ENCODE data around the gene RTTN. TPM values are rescaled to one million over a fixed set of nuclear protein-coding genes. Genes with fewer than 3 reads are reported as not detected.

RTTN gene
- total and polyA plus RNA-seq, 2 experiments from 2014 or later: 7.2 to 31.0 TPM

DNA sequence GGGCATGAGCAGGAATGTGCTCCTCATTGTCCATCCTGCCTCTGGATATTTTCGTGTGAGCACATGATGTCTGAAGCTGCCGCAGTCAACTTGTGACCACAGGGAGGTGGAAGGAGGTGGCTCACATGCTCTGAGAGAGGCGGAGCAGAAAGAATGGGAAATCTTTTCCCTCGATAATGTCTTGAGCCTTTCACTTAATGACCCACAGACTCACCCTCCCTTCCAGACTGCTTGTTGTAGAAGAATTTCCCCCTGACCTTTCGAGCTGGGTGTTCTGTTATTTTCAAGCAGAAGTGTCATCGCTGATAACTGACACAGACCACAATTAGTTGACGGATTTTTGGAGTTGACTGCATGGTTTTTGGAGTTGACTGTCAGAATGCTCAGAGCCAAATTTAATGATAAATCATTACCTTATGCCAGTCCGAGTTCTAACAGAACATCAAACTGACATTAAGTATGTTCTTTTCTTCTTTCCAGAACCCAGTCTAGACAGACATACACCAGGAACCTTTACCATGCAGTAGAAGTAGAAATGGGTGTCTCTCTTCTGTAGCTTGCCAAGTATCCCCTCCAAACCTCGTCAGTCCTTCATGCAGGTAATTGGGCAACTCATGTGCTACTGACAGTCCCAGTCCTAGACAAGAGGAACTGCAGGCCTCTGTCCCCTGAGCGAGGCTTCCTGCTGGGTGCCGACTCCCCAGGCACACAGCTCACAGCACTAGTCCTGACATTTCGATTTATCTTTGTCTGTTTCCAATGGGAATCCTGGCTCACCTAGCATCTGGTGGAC, 29.4 kb upstream of the RTTN start:
- no peak overlapping the region for H3K27ac Mint-ChIP-seq

More for the DNA sequence above, 29.4 kb upstream of the RTTN start:
- no peaks in the 10 kb centered on the region for H3K27me3 ChIP-seq (ENCODE audit: insufficient read depth)
- H3K36me3 ChIP-seq (ENCODE audit: insufficient read depth): no peaks in the 10 kb centered on the region
- H3K9me3 Mint-ChIP-seq: no peaks in the 10 kb centered on the region; the same call in 2 of the 3 replicates
- DNase-seq (ENCODE audit: low spot score) (no peak), ATAC-seq (no peak)
- H2AFZ ChIP-seq: peak overlapping the region; percentile 93
- peaks cover 10% of the 10 kb centered on the region; the same call in 2 of the 3 replicates for H3K4me1 Mint-ChIP-seq
- peaks cover 5% of the 10 kb centered on the region; the same call in 1 of the 2 replicates for H3K9me2 ChIP-seq (ENCODE audit: insufficient read depth)
- H3K27me3 Mint-ChIP-seq (ENCODE audit: insufficient read depth, low read depth, poor library complexity): no peaks in the 10 kb centered on the region
- H3K4me3 ChIP-seq: no peak overlapping the region
- no peak for TF ChIP-seq EZH2phosphoT487 (IDR thresholded peaks at IDR 0.05; ENCODE audit: unreplicated experiment)
- TF ChIP-seq ZNF331 (CRISPR knock-in tag; IDR thresholded peaks at IDR 0.05; ENCODE audit: low read depth): no peak
- no peak for TF ChIP-seq STAT1 (IDR thresholded peaks at IDR 0.05; ENCODE audit: unreplicated experiment)
- TF ChIP-seq, protein P1, sequence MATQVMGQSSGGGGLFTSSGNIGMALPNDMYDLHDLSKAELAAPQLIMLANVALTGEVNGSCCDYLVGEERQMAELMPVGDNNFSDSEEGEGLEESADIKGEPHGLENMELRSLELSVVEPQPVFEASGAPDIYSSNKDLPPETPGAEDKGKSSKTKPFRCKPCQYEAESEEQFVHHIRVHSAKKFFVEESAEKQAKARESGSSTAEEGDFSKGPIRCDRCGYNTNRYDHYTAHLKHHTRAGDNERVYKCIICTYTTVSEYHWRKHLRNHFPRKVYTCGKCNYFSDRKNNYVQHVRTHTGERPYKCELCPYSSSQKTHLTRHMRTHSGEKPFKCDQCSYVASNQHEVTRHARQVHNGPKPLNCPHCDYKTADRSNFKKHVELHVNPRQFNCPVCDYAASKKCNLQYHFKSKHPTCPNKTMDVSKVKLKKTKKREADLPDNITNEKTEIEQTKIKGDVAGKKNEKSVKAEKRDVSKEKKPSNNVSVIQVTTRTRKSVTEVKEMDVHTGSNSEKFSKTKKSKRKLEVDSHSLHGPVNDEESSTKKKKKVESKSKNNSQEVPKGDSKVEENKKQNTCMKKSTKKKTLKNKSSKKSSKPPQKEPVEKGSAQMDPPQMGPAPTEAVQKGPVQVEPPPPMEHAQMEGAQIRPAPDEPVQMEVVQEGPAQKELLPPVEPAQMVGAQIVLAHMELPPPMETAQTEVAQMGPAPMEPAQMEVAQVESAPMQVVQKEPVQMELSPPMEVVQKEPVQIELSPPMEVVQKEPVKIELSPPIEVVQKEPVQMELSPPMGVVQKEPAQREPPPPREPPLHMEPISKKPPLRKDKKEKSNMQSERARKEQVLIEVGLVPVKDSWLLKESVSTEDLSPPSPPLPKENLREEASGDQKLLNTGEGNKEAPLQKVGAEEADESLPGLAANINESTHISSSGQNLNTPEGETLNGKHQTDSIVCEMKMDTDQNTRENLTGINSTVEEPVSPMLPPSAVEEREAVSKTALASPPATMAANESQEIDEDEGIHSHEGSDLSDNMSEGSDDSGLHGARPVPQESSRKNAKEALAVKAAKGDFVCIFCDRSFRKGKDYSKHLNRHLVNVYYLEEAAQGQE (IDR thresholded peaks at IDR 0.05; ENCODE audit: unreplicated experiment): no peak
- no peak for TF ChIP-seq EZH2 (IDR thresholded peaks at IDR 0.05; ENCODE audit: low read depth, unreplicated experiment)
- TF ChIP-seq, protein P2, sequence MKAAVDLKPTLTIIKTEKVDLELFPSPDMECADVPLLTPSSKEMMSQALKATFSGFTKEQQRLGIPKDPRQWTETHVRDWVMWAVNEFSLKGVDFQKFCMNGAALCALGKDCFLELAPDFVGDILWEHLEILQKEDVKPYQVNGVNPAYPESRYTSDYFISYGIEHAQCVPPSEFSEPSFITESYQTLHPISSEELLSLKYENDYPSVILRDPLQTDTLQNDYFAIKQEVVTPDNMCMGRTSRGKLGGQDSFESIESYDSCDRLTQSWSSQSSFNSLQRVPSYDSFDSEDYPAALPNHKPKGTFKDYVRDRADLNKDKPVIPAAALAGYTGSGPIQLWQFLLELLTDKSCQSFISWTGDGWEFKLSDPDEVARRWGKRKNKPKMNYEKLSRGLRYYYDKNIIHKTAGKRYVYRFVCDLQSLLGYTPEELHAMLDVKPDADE (IDR thresholded peaks at IDR 0.05): no peak
- TF ChIP-seq, protein P3, sequence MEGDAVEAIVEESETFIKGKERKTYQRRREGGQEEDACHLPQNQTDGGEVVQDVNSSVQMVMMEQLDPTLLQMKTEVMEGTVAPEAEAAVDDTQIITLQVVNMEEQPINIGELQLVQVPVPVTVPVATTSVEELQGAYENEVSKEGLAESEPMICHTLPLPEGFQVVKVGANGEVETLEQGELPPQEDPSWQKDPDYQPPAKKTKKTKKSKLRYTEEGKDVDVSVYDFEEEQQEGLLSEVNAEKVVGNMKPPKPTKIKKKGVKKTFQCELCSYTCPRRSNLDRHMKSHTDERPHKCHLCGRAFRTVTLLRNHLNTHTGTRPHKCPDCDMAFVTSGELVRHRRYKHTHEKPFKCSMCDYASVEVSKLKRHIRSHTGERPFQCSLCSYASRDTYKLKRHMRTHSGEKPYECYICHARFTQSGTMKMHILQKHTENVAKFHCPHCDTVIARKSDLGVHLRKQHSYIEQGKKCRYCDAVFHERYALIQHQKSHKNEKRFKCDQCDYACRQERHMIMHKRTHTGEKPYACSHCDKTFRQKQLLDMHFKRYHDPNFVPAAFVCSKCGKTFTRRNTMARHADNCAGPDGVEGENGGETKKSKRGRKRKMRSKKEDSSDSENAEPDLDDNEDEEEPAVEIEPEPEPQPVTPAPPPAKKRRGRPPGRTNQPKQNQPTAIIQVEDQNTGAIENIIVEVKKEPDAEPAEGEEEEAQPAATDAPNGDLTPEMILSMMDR (conservative IDR thresholded peaks at IDR 0.05; ENCODE audit: low read depth in 2 of 2): no peak
- TF ChIP-seq, protein P4, sequence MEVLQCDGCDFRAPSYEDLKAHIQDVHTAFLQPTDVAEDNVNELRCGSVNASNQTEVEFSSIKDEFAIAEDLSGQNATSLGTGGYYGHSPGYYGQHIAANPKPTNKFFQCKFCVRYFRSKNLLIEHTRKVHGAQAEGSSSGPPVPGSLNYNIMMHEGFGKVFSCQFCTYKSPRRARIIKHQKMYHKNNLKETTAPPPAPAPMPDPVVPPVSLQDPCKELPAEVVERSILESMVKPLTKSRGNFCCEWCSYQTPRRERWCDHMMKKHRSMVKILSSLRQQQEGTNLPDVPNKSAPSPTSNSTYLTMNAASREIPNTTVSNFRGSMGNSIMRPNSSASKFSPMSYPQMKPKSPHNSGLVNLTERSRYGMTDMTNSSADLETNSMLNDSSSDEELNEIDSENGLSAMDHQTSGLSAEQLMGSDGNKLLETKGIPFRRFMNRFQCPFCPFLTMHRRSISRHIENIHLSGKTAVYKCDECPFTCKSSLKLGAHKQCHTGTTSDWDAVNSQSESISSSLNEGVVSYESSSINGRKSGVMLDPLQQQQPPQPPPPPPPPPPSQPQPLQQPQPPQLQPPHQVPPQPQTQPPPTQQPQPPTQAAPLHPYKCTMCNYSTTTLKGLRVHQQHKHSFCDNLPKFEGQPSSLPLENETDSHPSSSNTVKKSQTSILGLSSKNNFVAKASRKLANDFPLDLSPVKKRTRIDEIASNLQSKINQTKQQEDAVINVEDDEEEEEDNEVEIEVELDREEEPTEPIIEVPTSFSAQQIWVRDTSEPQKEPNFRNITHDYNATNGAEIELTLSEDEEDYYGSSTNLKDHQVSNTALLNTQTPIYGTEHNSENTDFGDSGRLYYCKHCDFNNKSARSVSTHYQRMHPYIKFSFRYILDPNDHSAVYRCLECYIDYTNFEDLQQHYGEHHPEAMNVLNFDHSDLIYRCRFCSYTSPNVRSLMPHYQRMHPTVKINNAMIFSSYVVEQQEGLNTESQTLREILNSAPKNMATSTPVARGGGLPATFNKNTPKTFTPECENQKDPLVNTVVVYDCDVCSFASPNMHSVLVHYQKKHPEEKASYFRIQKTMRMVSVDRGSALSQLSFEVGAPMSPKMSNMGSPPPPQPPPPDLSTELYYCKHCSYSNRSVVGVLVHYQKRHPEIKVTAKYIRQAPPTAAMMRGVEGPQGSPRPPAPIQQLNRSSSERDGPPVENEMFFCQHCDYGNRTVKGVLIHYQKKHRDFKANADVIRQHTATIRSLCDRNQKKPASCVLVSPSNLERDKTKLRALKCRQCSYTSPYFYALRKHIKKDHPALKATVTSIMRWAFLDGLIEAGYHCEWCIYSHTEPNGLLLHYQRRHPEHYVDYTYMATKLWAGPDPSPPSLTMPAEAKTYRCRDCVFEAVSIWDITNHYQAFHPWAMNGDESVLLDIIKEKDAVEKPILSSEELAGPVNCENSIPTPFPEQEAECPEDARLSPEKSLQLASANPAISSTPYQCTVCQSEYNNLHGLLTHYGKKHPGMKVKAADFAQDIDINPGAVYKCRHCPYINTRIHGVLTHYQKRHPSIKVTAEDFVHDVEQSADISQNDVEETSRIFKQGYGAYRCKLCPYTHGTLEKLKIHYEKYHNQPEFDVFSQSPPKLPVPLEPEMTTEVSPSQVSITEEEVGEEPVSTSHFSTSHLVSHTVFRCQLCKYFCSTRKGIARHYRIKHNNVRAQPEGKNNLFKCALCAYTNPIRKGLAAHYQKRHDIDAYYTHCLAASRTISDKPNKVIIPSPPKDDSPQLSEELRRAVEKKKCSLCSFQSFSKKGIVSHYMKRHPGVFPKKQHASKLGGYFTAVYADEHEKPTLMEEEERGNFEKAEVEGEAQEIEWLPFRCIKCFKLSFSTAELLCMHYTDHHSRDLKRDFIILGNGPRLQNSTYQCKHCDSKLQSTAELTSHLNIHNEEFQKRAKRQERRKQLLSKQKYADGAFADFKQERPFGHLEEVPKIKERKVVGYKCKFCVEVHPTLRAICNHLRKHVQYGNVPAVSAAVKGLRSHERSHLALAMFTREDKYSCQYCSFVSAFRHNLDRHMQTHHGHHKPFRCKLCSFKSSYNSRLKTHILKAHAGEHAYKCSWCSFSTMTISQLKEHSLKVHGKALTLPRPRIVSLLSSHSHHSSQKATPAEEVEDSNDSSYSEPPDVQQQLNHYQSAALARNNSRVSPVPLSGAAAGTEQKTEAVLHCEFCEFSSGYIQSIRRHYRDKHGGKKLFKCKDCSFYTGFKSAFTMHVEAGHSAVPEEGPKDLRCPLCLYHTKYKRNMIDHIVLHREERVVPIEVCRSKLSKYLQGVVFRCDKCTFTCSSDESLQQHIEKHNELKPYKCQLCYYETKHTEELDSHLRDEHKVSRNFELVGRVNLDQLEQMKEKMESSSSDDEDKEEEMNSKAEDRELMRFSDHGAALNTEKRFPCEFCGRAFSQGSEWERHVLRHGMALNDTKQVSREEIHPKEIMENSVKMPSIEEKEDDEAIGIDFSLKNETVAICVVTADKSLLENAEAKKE (CRISPR knock-in tag; IDR thresholded peaks at IDR 0.05): no peak
- no peak for TF ChIP-seq ZNF114 (CRISPR knock-in tag; IDR thresholded peaks at IDR 0.05)
- TF ChIP-seq JUNB (IDR thresholded peaks at IDR 0.05; ENCODE audit: unreplicated experiment): no peak
- H3K4me3 Mint-ChIP-seq: no peak overlapping the region
- H3K36me3 Mint-ChIP-seq (ENCODE audit: low read depth): no peaks in the 10 kb centered on the region
- H4K20me1 ChIP-seq (replicated peaks; ENCODE audit: insufficient read depth): no peaks in the 10 kb centered on the region
- no peaks in the 10 kb centered on the region for H3K79me2 ChIP-seq (replicated peaks; ENCODE audit: insufficient read depth)
- H3K4me2 ChIP-seq: no peak overlapping the region
- H3K27ac ChIP-seq (ENCODE audit: low read depth): no peak overlapping the region
- no peaks in the 10 kb centered on the region for H3F3A ChIP-seq (replicated peaks; ENCODE audit: low read depth)
- no peaks in the 10 kb centered on the region for H3K4me1 ChIP-seq (ENCODE audit: insufficient read depth)

Data from GM23338 (cell line).